Tongue (tissue), 2 donors: ENCODE results near the gene GMCL1. TPM values are rescaled to one million over a fixed set of nuclear protein-coding genes. Genes with fewer than 3 reads are reported as not detected.
"Not testable (repeated sequence)": the region's sequence is repeated elsewhere in the genome, so short reads cannot be mapped to it uniquely, and the experiment has no call there.

Experiments used
- DNase-seq: peaks from one replicate; pipeline ENCODE4 v3.0.0-alpha.2; 2015
- total RNA-seq: library from RNA; depleted of rRNA; stranded (reverse); fragments of >200 nt; gene quantifications from one replicate; pipeline ENCODE4 v1.2.3, GENCODE V29; 2014

GMCL1 gene
- 14.9 TPM for total RNA-seq

GRCh38 chr2:69829256-69830044 is at the start of gene GMCL1:
TSS of gene GMCL1 (plus strand) at chr2:69829660. CDS start at chr2:69829893, 233 bp downstream.
- peak; percentile 99 for DNase-seq

- no peak for DNase-seq
These were observed 48.5 kb upstream of the GMCL1 start for GRCh38 chr2:69780921-69781320.

- DNase-seq, result peak; percentile 26
These were observed 47.9 kb upstream of the GMCL1 start for GRCh38 chr2:69781321-69782248.

- no peak for DNase-seq
These were observed 45.2 kb upstream of the GMCL1 start for GRCh38 chr2:69784228-69784627.

- no peak for DNase-seq
These were observed 44.1 kb upstream of the GMCL1 start for GRCh38 chr2:69785358-69785757.

GRCh38 chr2:69786052-69786560 is 43.4 kb upstream of the GMCL1 start:
- DNase-seq, result no peak

- peak; percentile 56 for DNase-seq
These were observed 40.2 kb upstream of the GMCL1 start for GRCh38 chr2:69789175-69789721.

GRCh38 chr2:69789772-69790600 is 39.5 kb upstream of the GMCL1 start:
- DNase-seq, result peak; percentile 60

GRCh38 chr2:69790601-69790959 is 38.9 kb upstream of the GMCL1 start:
- no peak for DNase-seq

- peak; percentile 24 for DNase-seq
These were observed 38.4 kb upstream of the GMCL1 start for GRCh38 chr2:69791045-69791444.

- DNase-seq, result no peak
These were observed 33.3 kb upstream of the GMCL1 start for GRCh38 chr2:69796174-69796573.

- DNase-seq, result no peak
These were observed 32.2 kb upstream of the GMCL1 start for GRCh38 chr2:69797235-69797634.

- no peak for DNase-seq
These were observed 31.6 kb upstream of the GMCL1 start for GRCh38 chr2:69797836-69798289.

- no peak for DNase-seq
These were observed 31.1 kb upstream of the GMCL1 start for GRCh38 chr2:69798290-69798908.

GRCh38 chr2:69798909-69799526 is 30.4 kb upstream of the GMCL1 start:
- DNase-seq, result no peak

- DNase-seq, result no peak
These were observed 27.6 kb upstream of the GMCL1 start for GRCh38 chr2:69801745-69802290.

- DNase-seq, result not testable (repeated sequence)
These were observed 26.6 kb upstream of the GMCL1 start for GRCh38 chr2:69802781-69803367.

- no peak for DNase-seq
These were observed 25.0 kb upstream of the GMCL1 start for GRCh38 chr2:69804416-69804815.

GRCh38 chr2:69805887-69806286 is 23.6 kb upstream of the GMCL1 start:
- no peak for DNase-seq
